HepG2 (cell line): Measurements from ENCODE around the gene ACSL3. TPM values are rescaled to one million over a fixed set of nuclear protein-coding genes. Genes with fewer than 3 reads are reported as not detected.

Source experiments
- AKAP8 ChIP-seq: sonication (generic); formaldehyde crosslinking; IDR thresholded peaks from 2 replicates; pipeline ENCODE4 v1.5.1; 2020; ENCODE audit warnings: mild to moderate bottlenecking, missing genetic modification reagents
- CSRNP1 ChIP-seq: sonication (generic); formaldehyde crosslinking; IDR thresholded peaks from 2 replicates; pipeline ENCODE4 v1.8.1; 2023; ENCODE audit warnings: mild to moderate bottlenecking, missing genetic modification reagents
- FOXC1 ChIP-seq: sonication (generic); formaldehyde crosslinking; IDR thresholded peaks from 2 replicates; pipeline ENCODE4 v1.8.0; 2022; ENCODE audit warnings: mild to moderate bottlenecking, missing genetic modification reagents, borderline replicate concordance
- FOXK1 ChIP-seq: sonication (generic); formaldehyde crosslinking; IDR thresholded peaks from 2 replicates; pipeline ENCODE4 v1.4.0; 2020; ENCODE audit warnings: low read depth, missing genetic modification reagents, borderline replicate concordance
- IRF2 ChIP-seq: IDR thresholded peaks from 2 replicates; pipeline ENCODE4 v1.6.1; 2018; ENCODE audit warnings: missing genetic modification reagents, missing compliant biosample characterization
- KDM5B ChIP-seq: sonication (generic); formaldehyde crosslinking; IDR thresholded peaks from 2 replicates; pipeline ENCODE4 v1.4.0; 2020; ENCODE audit warnings: missing genetic modification reagents, mild to moderate bottlenecking, borderline replicate concordance
- NFIB ChIP-seq: sonication (generic); formaldehyde crosslinking; IDR thresholded peaks from 2 replicates; pipeline ENCODE4 v1.9.0; 2021; ENCODE audit warnings: missing genetic modification reagents, mild to moderate bottlenecking, borderline replicate concordance
- NR1H2 ChIP-seq: sonication (generic); formaldehyde crosslinking; IDR thresholded peaks from 2 replicates; pipeline ENCODE4 v1.8.1; 2022; ENCODE audit warnings: low read depth, missing genetic modification reagents, borderline replicate concordance
- SIX1 ChIP-seq: sonication (generic); formaldehyde crosslinking; IDR thresholded peaks from 2 replicates; pipeline ENCODE4 v1.4.0; 2020; ENCODE audit warnings: missing genetic modification reagents, borderline replicate concordance
- ZBTB49 ChIP-seq: sonication (generic); formaldehyde crosslinking; IDR thresholded peaks from 2 replicates; pipeline ENCODE4 v1.4.0; 2020; ENCODE audit warnings: missing genetic modification reagents, borderline replicate concordance
- ZNF180 ChIP-seq: sonication (generic); formaldehyde crosslinking; IDR thresholded peaks from 2 replicates; pipeline ENCODE4 v1.4.0; 2020; ENCODE audit warnings: low read depth, missing genetic modification reagents, borderline replicate concordance
- ZNF296 ChIP-seq: sonication (generic); formaldehyde crosslinking; conservative IDR thresholded peaks from 2 replicates; pipeline ENCODE4 v1.5.0; 2020; ENCODE audit warnings: mild to moderate bottlenecking, missing genetic modification reagents
- ZNF3 ChIP-seq: IDR thresholded peaks from 2 replicates; pipeline ENCODE4 v1.7.0; 2017; ENCODE audit warnings: inconsistent platforms
- ZNF646 ChIP-seq: sonication (generic); formaldehyde crosslinking; IDR thresholded peaks from 2 replicates; pipeline ENCODE4 v1.9.0; 2021; ENCODE audit warnings: mild to moderate bottlenecking, missing genetic modification reagents
- ZNF670 ChIP-seq: sonication (generic); formaldehyde crosslinking; IDR thresholded peaks from 2 replicates; pipeline ENCODE4 v1.8.0; 2022; ENCODE audit warnings: mild to moderate bottlenecking, missing genetic modification reagents, borderline replicate concordance
- ZNF749 ChIP-seq: sonication (generic); formaldehyde crosslinking; IDR thresholded peaks from 2 replicates; pipeline ENCODE4 v1.8.0; 2022; ENCODE audit warnings: mild to moderate bottlenecking, missing genetic modification reagents, moderate library complexity, borderline replicate concordance
- ZNF878 ChIP-seq: sonication (generic); formaldehyde crosslinking; IDR thresholded peaks from 2 replicates; pipeline ENCODE4 v1.8.1; 2023; ENCODE audit warnings: mild to moderate bottlenecking, missing genetic modification reagents, moderate library complexity
- polyA plus RNA-seq, 8 experiments: library from polyadenylated mRNA; depleted of rRNA in 3 of 8; stranded (reverse) in 7 of 8; unstranded in 1 of 8; fragments of >200 nt; fragmentation: Illumina TruSeq in 4 of 8; extraction: Trizol in 4 of 8; gene quantifications; 2 replicates each; pipeline versions ENCODE4 v1.2.1 to v1.2.3, GENCODE V29; 2011 to 2016; ENCODE audit warnings: low read depth in 4 of 8, missing spikeins in 1 of 8, mixed read lengths in 1 of 8; ENCODE audit not compliant: insufficient read depth in 1 of 8
- total RNA-seq, 5 experiments: library from RNA; depleted of rRNA; stranded (reverse); fragments of >200 nt; fragmentation: Illumina TruSeq; extraction: Trizol; gene quantifications; 2 replicates each; pipeline ENCODE4 v1.2.3, GENCODE V29; 2016; ENCODE audit warnings: low read depth in 1 of 5
- TF ChIP-seq, protein P1 (sequence below): sonication (generic); formaldehyde crosslinking; IDR thresholded peaks from 2 replicates; pipeline ENCODE4 v1.4.0; 2020; ENCODE audit warnings: mild to moderate bottlenecking, missing genetic modification reagents, borderline replicate concordance

The ACSL3 gene
- total and polyA plus RNA-seq, 2 of the 13 experiments (the other 11 are each of a cell fraction or from before 2014, with no cell fraction given) = 305 to 365 TPM

GRCh38 chr2:222864296-222864695, 3.5 kb downstream of the ACSL3 start (continued):
- TF ChIP-seq, protein P1, sequence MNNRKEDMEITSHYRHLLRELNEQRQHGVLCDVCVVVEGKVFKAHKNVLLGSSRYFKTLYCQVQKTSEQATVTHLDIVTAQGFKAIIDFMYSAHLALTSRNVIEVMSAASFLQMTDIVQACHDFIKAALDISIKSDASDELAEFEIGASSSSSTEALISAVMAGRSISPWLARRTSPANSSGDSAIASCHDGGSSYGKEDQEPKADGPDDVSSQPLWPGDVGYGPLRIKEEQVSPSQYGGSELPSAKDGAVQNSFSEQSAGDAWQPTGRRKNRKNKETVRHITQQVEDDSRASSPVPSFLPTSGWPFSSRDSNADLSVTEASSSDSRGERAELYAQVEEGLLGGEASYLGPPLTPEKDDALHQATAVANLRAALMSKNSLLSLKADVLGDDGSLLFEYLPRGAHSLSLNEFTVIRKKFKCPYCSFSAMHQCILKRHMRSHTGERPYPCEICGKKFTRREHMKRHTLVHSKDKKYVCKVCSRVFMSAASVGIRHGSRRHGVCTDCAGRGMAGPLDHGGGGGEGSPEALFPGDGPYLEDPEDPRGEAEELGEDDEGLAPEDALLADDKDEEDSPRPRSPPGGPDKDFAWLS (CRISPR knock-in tag) = no peak
- no peak for TF ChIP-seq NR1H2 (CRISPR knock-in tag)
- TF ChIP-seq KDM5B (CRISPR knock-in tag) = no peak
- no peak for TF ChIP-seq SIX1 (CRISPR knock-in tag)
- no peak for TF ChIP-seq ZNF180 (CRISPR knock-in tag)
- no peak for TF ChIP-seq ZBTB49 (CRISPR knock-in tag)
- peak; percentile 91 for TF ChIP-seq AKAP8 (CRISPR knock-in tag)
- TF ChIP-seq ZNF670 (CRISPR knock-in tag) = no peak
- 0 out of 2 replicates have a peak, but pooled peaks have one; percentile 28 for TF ChIP-seq CSRNP1 (CRISPR knock-in tag)
- TF ChIP-seq ZNF646 (CRISPR knock-in tag) = no peak
- no peak for TF ChIP-seq ZNF878 (CRISPR knock-in tag)
- TF ChIP-seq FOXC1 = no peak
- no peak for TF ChIP-seq ZNF3 (CRISPR knock-in tag)
- TF ChIP-seq ZNF296 (CRISPR knock-in tag) = no peak; the same call in 1 of the 2 replicates
- no peak for TF ChIP-seq IRF2 (CRISPR knock-in tag)
- no peak for TF ChIP-seq FOXK1 (CRISPR knock-in tag)
- no peak for TF ChIP-seq ZNF749 (CRISPR knock-in tag)
- TF ChIP-seq NFIB (CRISPR knock-in tag) = no peak
